LNCAP (cell line): ENCODE measurements around the gene CTNNB1.

Experiments
- CTCF ChIP-seq: fragments of 450-650 bp; IDR thresholded peaks from 2 replicates; pipeline ENCODE4 v1.5.1; 2017; ENCODE audit warnings: mild to moderate bottlenecking

CTNNB1 gene

DNA sequence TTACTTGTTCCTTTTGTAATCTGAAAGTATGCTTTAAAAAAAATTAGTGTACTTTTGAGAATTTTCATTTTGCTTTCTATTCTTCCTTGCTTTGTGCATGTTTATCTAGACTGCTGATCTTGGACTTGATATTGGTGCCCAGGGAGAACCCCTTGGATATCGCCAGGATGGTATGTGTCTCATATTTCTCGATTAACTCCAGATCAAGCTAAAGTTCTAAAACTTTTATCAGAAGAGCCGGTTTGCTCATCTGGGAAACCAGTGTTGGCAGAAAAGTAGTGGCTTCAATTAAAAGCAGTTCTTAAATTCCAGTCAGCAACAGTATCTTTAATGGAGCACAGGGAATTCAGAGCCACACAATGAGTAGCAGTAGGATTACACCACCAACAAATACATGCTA is 38.6 kb downstream of the CTNNB1 start:
- no peak for TF ChIP-seq CTCF

DNA sequence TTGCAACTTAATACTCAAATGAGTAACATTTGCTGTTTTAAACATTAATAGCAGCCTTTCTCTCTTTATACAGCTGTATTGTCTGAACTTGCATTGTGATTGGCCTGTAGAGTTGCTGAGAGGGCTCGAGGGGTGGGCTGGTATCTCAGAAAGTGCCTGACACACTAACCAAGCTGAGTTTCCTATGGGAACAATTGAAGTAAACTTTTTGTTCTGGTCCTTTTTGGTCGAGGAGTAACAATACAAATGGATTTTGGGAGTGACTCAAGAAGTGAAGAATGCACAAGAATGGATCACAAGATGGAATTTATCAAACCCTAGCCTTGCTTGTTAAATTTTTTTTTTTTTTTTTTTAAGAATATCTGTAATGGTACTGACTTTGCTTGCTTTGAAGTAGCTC is 40.3 kb downstream of the CTNNB1 start:
- no peak for TF ChIP-seq CTCF

DNA sequence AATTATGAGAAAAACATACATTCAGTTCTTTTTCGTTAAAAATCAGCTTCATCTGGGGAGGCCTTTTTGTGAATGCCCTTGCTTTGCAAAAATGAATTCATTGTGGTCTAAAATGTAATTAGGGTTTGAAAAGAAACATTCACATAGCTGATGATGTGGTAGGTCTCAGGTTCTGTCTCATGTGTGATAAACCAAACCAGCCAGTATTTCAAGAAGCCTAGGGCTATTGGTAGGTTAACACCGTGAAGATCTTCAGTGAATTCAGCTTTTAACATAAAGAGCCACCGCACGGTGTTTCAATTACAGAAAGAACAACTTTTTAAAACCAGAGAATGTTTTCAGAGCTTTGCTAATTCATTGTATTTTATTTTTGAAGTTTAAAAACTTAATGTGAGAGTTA is 41.9 kb downstream of the CTNNB1 start:
- TF ChIP-seq CTCF: no peak

GRCh38 chr3:41241800-41242571 is 42.7 kb downstream of the CTNNB1 start:
- no peak for TF ChIP-seq CTCF

DNA sequence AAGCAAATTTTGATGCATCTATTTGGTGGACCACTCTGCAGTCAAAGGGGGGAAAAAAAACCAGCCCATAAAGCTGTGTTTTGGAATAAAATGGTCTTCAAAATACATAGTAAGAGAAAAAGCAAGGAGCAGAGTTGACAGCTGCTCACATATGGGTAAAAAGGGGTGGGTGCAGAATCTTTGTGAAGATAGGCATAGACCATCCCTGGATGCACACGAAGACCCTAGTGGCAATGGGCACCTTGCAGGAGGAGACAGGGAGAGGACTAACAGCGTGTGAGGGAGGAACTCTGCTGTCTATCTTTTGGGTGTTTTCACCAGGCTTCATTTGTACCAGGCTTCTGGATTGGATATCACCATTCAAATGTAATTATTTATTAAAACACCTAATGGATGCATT is 43.9 kb downstream of the CTNNB1 start:
- no peak for TF ChIP-seq CTCF

- TF ChIP-seq CTCF: no peak
These were observed 45.5 kb downstream of the CTNNB1 start for GRCh38 chr3:41244620-41245336.

DNA sequence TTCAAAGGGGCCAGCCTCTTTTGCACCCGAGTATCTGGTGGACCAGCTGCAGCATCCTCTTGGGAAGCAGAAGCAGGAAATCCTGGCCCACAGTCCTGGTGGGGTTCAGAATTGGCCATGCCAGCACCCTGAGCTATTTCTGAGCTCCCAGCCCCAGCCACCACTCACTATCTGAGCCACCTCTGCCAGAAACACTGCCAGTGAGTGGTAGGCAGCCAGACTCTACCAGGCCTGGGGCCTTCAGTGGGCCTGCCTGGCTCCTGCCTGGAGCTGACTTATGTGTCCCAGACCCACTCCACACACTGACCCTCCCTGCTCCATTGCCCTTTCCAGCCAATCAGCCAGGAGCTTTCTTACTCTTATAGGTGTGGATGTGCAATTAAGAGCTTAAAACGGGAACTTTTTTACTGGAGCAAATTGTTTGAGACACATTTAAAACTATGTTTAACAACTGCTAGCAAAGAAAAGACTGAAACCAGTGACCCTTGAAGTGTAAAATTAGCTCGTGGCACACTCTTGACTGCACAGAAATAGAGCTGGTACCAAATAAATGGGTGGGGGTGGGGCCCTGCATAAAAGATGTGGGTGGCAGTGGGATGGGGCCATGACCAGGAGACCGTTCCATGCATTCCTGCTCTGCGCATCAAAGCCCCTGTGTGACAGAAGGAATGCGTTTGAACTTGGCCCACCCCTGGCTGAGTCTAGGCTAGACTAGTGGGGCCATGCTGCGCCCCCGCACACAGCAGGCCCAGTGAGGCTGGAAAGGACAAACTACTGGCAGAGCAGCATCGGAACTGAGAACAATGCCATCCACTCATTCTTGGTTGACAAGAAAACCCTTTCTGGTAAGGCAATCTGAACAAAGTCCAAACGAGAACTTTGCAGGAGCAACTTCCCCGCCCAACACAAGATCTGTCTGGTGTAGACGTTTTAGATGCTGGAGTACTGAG is 48.0 kb downstream of the CTNNB1 start:
- no peak for TF ChIP-seq CTCF
